HepG2 (cell line): ENCODE measurements around the gene S1PR3.

Source experiments
- CTCF ChIP-seq: sonication (generic); formaldehyde crosslinking; IDR thresholded peaks from 2 replicates; pipeline ENCODE4 v1.5.0; 2020; ENCODE audit warnings: mild to moderate bottlenecking, missing genetic modification reagents, moderate library complexity
- HDAC2 ChIP-seq: sonication (generic); formaldehyde crosslinking; IDR thresholded peaks from 2 replicates; pipeline ENCODE4 v1.4.0; 2020; ENCODE audit warnings: missing genetic modification reagents
- HNF4A ChIP-seq: sonication (generic); formaldehyde crosslinking; IDR thresholded peaks from 2 replicates; pipeline ENCODE4 v1.4.0; 2020; ENCODE audit warnings: missing genetic modification reagents
- TAF15 ChIP-seq: fragments of 200-400 bp; formaldehyde crosslinking; IDR thresholded peaks from one replicate; pipeline ENCODE4 v1.6.1; 2018; ENCODE audit warnings: mild to moderate bottlenecking, low read depth, low read length; ENCODE audit not compliant: poor library complexity, severe bottlenecking
- USF2 ChIP-seq, 2 experiments: sonication (generic) in 1 of 2; formaldehyde crosslinking in 1 of 2; IDR thresholded peaks; 2 replicates each; pipeline versions ENCODE4 v1.5.1 to v1.6.1; 2011 to 2020; ENCODE audit warnings: borderline replicate concordance in 1 of 2, low read depth in 1 of 2, low read length in 1 of 2, mild to moderate bottlenecking in 1 of 2, missing genetic modification reagents in 1 of 2, moderate library complexity in 1 of 2

GRCh38 chr9:89023740-89024139 lies 32.5 kb downstream of the S1PR3 start:
- TF ChIP-seq CTCF (CRISPR knock-in tag) (no peak), HNF4A (CRISPR knock-in tag) (no peak), TAF15 (no peak), HDAC2 (CRISPR knock-in tag) (no peak), USF2 (IDR thresholded peaks at IDR 0.05; ENCODE audit: low read depth, low read length) (no peak), USF2 (CRISPR knock-in tag; IDR thresholded peaks at IDR 0.05; ENCODE audit: borderline replicate concordance) (no peak)
